A549 (cell line): Measurements from ENCODE around the gene TMEM87B. TPM values are rescaled to one million over a fixed set of nuclear protein-coding genes. Genes with fewer than 3 reads are reported as not detected.

Source experiments
- ATAC-seq, 2 experiments: fragments of 200-7000 bp in 1 of 2; fragments of >200 bp in 1 of 2; cut with Nextera tagmentation in 1 of 2; cut with Tn5 transposase in 1 of 2; 3 replicates each; pipeline versions ENCODE4 v1.8.0 to v1.9.1; 2018 to 2020; ENCODE audit warnings: mild to moderate bottlenecking in 1 of 2, moderate library complexity in 1 of 2
- CTCF ChIA-PET: fragments of 300-600 bp; sonication (Branson Sonifier 250); formaldehyde crosslinking; extraction: SDS; loops from one replicate; lab custom pipeline; 2021; ENCODE audit warnings: antibody characterized with exemption, inconsistent platforms; lab: Yijun Ruan, JAX
- POLR2A ChIA-PET: fragments of 350-600 bp; formaldehyde crosslinking; extraction: SDS; loops from one replicate; lab custom pipeline; 2021; ENCODE audit warnings: antibody characterized with exemption, inconsistent platforms; lab: Yijun Ruan, JAX
- DNase-seq, 2 experiments: peaks; one replicate each; pipeline versions ENCODE4 v3.0.0 to v3.0.0-alpha.2; 2011 to 2016; ENCODE audit warnings: low read depth in 1 of 2, low spot score in 1 of 2
- FAIRE-seq: peaks from 2 replicates; lab custom pipeline; 2011; peaks lifted over from hg19 to GRCh38; lab: Jason Lieb, UNC
- H3K27ac ChIP-seq, 2 experiments: fragments of >200 bp; sonication (Bioruptor Twin); formaldehyde crosslinking; 3 replicates each; pipeline ENCODE4 v1.5.1; 2016 to 2017
- H3K4me1 ChIP-seq: fragments of >200 bp; sonication (Bioruptor Twin); formaldehyde crosslinking; 3 replicates; pipeline ENCODE4 v1.6.1; 2016
- H3K4me2 ChIP-seq: fragments of >200 bp; sonication (Bioruptor Twin); formaldehyde crosslinking; 3 replicates; pipeline ENCODE4 v1.6.1; 2016
- H3K4me3 ChIP-seq: fragments of >200 bp; sonication (Bioruptor Twin); formaldehyde crosslinking; 3 replicates; pipeline ENCODE4 v1.5.1; 2016
- H3K9me3 ChIP-seq: fragments of >200 bp; sonication (Bioruptor Twin); formaldehyde crosslinking; 3 replicates; pipeline ENCODE4 v1.6.1; 2016
- ATOH8 ChIP-seq: fragments of 250-450 bp; sonication (Bioruptor Pico); IDR thresholded peaks from 2 replicates; pipeline ENCODE4 v1.5.0; 2020; ENCODE audit warnings: low read depth, mild to moderate bottlenecking, moderate library complexity
- BHLHE40 ChIP-seq: IDR thresholded peaks from 2 replicates; pipeline ENCODE4 v1.6.1; 2012; ENCODE audit warnings: low read depth, low read length, inconsistent platforms
- CBX2 ChIP-seq: fragments of 200-600 bp; sonication (generic); IDR thresholded peaks from 2 replicates; pipeline ENCODE4 v1.6.1; 2016; ENCODE audit warnings: low read depth, mild to moderate bottlenecking, borderline replicate concordance
- CBX8 ChIP-seq: fragments of 200-600 bp; sonication (generic); IDR thresholded peaks from 2 replicates; pipeline ENCODE4 v1.6.1; 2016
- E2F6 ChIP-seq: IDR thresholded peaks from 2 replicates; pipeline ENCODE4 v1.6.1; 2012; ENCODE audit warnings: low read depth, borderline replicate concordance
- EP300 ChIP-seq, 2 experiments: fragments of >200 bp; sonication (Bioruptor Twin); formaldehyde crosslinking; IDR thresholded peaks; 2 replicates in 1 of 2; 3 replicates in 1 of 2; pipeline ENCODE4 v1.6.1; 2016 to 2017
- HOXA7 ChIP-seq: fragments of 250-450 bp; sonication (Bioruptor Pico); IDR thresholded peaks from 2 replicates; pipeline ENCODE4 v1.5.0; 2020; ENCODE audit warnings: mild to moderate bottlenecking, moderate library complexity
- HOXB13 ChIP-seq: fragments of 250-450 bp; sonication (Bioruptor Pico); IDR thresholded peaks from 2 replicates; pipeline ENCODE4 v1.5.0; 2020; ENCODE audit warnings: low read depth, mild to moderate bottlenecking, moderate library complexity
- JUN ChIP-seq, 2 experiments: fragments of >200 bp; sonication (Bioruptor Twin); formaldehyde crosslinking; IDR thresholded peaks; 2 replicates in 1 of 2; 3 replicates in 1 of 2; pipeline ENCODE4 v1.6.1; 2016 to 2017
- MAX ChIP-seq: IDR thresholded peaks from 2 replicates; pipeline ENCODE4 v1.6.1; 2012
- MYC ChIP-seq: IDR thresholded peaks from 2 replicates; pipeline ENCODE4 v1.6.1; 2012; ENCODE audit warnings: mild to moderate bottlenecking, inconsistent platforms, low read length, improper control_type of control experiment, borderline replicate concordance
- NFE2L2 ChIP-seq: fragments of 150-350 bp; conservative IDR thresholded peaks from 2 replicates; pipeline ENCODE4 v1.6.1; 2014; ENCODE audit warnings: low read length
- POLR2A ChIP-seq: IDR thresholded peaks from 2 replicates; pipeline ENCODE4 v1.6.1; 2012; ENCODE audit warnings: mild to moderate bottlenecking, low read length
- RAD21 ChIP-seq, 2 experiments: fragments of >200 bp in 1 of 2; sonication (Bioruptor Twin) in 1 of 2; formaldehyde crosslinking in 1 of 2; IDR thresholded peaks in 1 of 2; conservative IDR thresholded peaks in 1 of 2; 2 replicates in 1 of 2; 3 replicates in 1 of 2; pipeline ENCODE4 v1.6.1; 2012 to 2018; ENCODE audit warnings: inconsistent platforms in 1 of 2
- RARB ChIP-seq: fragments of 250-450 bp; sonication (Bioruptor Pico); IDR thresholded peaks from 2 replicates; pipeline ENCODE4 v1.8.0; 2021; ENCODE audit warnings: mild to moderate bottlenecking, moderate library complexity
- RCOR1 ChIP-seq: fragments of 150-350 bp; IDR thresholded peaks from 2 replicates; pipeline ENCODE4 v1.6.1; 2014; ENCODE audit warnings: antibody characterized with exemption, low read length, low read depth
- TFCP2L1 ChIP-seq: fragments of 250-450 bp; sonication (Bioruptor Pico); IDR thresholded peaks from 2 replicates; pipeline ENCODE4 v1.5.0; 2021; ENCODE audit warnings: mild to moderate bottlenecking
- TP53 ChIP-seq: fragments of 250-450 bp; sonication (Bioruptor Pico); IDR thresholded peaks from 2 replicates; pipeline ENCODE4 v1.5.0; 2021; ENCODE audit warnings: mild to moderate bottlenecking, moderate library complexity
- ZNF302 ChIP-seq: fragments of 250-450 bp; sonication (Bioruptor Pico); IDR thresholded peaks from 2 replicates; pipeline ENCODE4 v1.9.0; 2021; ENCODE audit warnings: inconsistent platforms, mild to moderate bottlenecking, moderate library complexity
- WGBS: methylation state at CpG from one replicate; pipeline ENCODE4 v1.1.6; 2017; ENCODE audit errors: missing lambda C conversion rate; 5-methylcytosine and 5-hydroxymethylcytosine counted together
- polyA plus RNA-seq, 4 experiments: library from polyadenylated mRNA; depleted of rRNA in 3 of 4; stranded (reverse); fragments of >200 nt; fragmentation: RNase III in 1 of 4; extraction: RNeasy Plus Mini Kit Qiagen cat#74134 plus additional on column Dnase treatment in 1 of 4; gene quantifications; 2 replicates in 3 of 4; 3 replicates in 1 of 4; pipeline ENCODE4 v1.2.3, GENCODE V29; 2011 to 2017
- TF ChIP-seq, protein P1 (sequence below): fragments of 200-600 bp; sonication (generic); IDR thresholded peaks from 2 replicates; pipeline ENCODE4 v1.6.1; 2016; ENCODE audit warnings: antibody characterized with exemption, mild to moderate bottlenecking, moderate library complexity
- TF ChIP-seq, protein P2 (sequence below): fragments of >200 bp; sonication (Bioruptor Twin); formaldehyde crosslinking; IDR thresholded peaks from 3 replicates; pipeline ENCODE4 v1.5.1; 2016

TMEM87B gene
- polyA plus RNA-seq, 2 of the 4 experiments (the other 2 are of a cell fraction): 12.3 to 27.0 TPM

GRCh38 chr2:112062894-112063293 is 7.8 kb downstream of the TMEM87B start:
- POLR2A ChIA-PET: no interaction called here
- no peak overlapping the region for H3K4me2 ChIP-seq
- WGBS: 96% methylated on average over 1 of the region's 1 CpG
- FAIRE-seq (no peak), ATAC-seq (no peak), DNase-seq (no peak)
- CTCF ChIA-PET: interaction anchor here (0.6 to 1.8 kb wide), 3 partner anchors 10 to 165 kb away, joined by 3 to 4 read pairs (median 3); no protein-coding TSS in a partner anchor
- H3K4me3 ChIP-seq: no peak overlapping the region
- 0 out of 3 replicates have a peak, but pooled peaks cover 3% of the 10 kb centered on the region for H3K4me1 ChIP-seq
- no peak for TF ChIP-seq RARB
- no peak for TF ChIP-seq MAX
- TF ChIP-seq TFCP2L1 (CRISPR knock-in tag): no peak
- no peak for TF ChIP-seq NFE2L2
- no peak overlapping the region for H3K27ac ChIP-seq
- no peaks in the 10 kb centered on the region for H3K9me3 ChIP-seq

- DNase-seq (no peak), ATAC-seq (no peak), FAIRE-seq (no peak)
- H3K4me1 ChIP-seq: 0 out of 3 replicates have a peak, but pooled peaks cover 3% of the 10 kb centered on the region
- H3K27ac ChIP-seq: no peak overlapping the region
- no peak for TF ChIP-seq BHLHE40
- TF ChIP-seq E2F6: no peak
- no peak for TF ChIP-seq ATOH8 (CRISPR knock-in tag)
- TF ChIP-seq, protein P1, sequence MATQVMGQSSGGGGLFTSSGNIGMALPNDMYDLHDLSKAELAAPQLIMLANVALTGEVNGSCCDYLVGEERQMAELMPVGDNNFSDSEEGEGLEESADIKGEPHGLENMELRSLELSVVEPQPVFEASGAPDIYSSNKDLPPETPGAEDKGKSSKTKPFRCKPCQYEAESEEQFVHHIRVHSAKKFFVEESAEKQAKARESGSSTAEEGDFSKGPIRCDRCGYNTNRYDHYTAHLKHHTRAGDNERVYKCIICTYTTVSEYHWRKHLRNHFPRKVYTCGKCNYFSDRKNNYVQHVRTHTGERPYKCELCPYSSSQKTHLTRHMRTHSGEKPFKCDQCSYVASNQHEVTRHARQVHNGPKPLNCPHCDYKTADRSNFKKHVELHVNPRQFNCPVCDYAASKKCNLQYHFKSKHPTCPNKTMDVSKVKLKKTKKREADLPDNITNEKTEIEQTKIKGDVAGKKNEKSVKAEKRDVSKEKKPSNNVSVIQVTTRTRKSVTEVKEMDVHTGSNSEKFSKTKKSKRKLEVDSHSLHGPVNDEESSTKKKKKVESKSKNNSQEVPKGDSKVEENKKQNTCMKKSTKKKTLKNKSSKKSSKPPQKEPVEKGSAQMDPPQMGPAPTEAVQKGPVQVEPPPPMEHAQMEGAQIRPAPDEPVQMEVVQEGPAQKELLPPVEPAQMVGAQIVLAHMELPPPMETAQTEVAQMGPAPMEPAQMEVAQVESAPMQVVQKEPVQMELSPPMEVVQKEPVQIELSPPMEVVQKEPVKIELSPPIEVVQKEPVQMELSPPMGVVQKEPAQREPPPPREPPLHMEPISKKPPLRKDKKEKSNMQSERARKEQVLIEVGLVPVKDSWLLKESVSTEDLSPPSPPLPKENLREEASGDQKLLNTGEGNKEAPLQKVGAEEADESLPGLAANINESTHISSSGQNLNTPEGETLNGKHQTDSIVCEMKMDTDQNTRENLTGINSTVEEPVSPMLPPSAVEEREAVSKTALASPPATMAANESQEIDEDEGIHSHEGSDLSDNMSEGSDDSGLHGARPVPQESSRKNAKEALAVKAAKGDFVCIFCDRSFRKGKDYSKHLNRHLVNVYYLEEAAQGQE: no peak
- no peak for TF ChIP-seq RCOR1
- no peak for TF ChIP-seq EP300 (IDR thresholded peaks at IDR 0.05)
- no peak for TF ChIP-seq HOXB13 (CRISPR knock-in tag)
- no peak overlapping the region for H3K4me3 ChIP-seq
- no peak overlapping the region for H3K4me2 ChIP-seq
- CTCF ChIA-PET: no interaction called here
- POLR2A ChIA-PET: no interaction called here
- WGBS: 72% methylated on average over 5 of the region's 5 CpGs
- H3K9me3 ChIP-seq: no peaks in the 10 kb centered on the region
Measured at GRCh38 chr2:112065486-112065885, 10.4 kb downstream of the TMEM87B start.

- ATAC-seq: no peak
- WGBS: 17% methylated on average over 1 of the region's 1 CpG
- H3K4me2 ChIP-seq: no peak overlapping the region
Measured at GRCh38 chr2:112065966-112066365, 10.9 kb downstream of the TMEM87B start.

More at GRCh38 chr2:112065966-112066365, 10.9 kb downstream of the TMEM87B start:
- FAIRE-seq (no peak), DNase-seq (no peak)
- CTCF ChIA-PET: no interaction called here
- Histone ChIP-seq H3K4me3 (no peak overlapping the region), H3K4me1 (0 out of 3 replicates have a peak, but pooled peaks cover 3% of the 10 kb centered on the region), H3K27ac (no peak overlapping the region), H3K9me3 (no peaks in the 10 kb centered on the region)
- TF ChIP-seq ZNF302 (CRISPR knock-in tag) (no peak), CBX8 (no peak), EP300 (IDR thresholded peaks at IDR 0.05) (no peak), MYC (no peak), POLR2A (no peak), HOXA7 (CRISPR knock-in tag) (no peak), JUN (IDR thresholded peaks at IDR 0.05) (no peak), CBX2 (no peak), TP53 (CRISPR knock-in tag) (no peak), RAD21 (conservative IDR thresholded peaks at IDR 0.05 in 1 of 2, IDR thresholded peaks at IDR 0.05 in 1 of 2) (no peak)
- TF ChIP-seq, protein P2, sequence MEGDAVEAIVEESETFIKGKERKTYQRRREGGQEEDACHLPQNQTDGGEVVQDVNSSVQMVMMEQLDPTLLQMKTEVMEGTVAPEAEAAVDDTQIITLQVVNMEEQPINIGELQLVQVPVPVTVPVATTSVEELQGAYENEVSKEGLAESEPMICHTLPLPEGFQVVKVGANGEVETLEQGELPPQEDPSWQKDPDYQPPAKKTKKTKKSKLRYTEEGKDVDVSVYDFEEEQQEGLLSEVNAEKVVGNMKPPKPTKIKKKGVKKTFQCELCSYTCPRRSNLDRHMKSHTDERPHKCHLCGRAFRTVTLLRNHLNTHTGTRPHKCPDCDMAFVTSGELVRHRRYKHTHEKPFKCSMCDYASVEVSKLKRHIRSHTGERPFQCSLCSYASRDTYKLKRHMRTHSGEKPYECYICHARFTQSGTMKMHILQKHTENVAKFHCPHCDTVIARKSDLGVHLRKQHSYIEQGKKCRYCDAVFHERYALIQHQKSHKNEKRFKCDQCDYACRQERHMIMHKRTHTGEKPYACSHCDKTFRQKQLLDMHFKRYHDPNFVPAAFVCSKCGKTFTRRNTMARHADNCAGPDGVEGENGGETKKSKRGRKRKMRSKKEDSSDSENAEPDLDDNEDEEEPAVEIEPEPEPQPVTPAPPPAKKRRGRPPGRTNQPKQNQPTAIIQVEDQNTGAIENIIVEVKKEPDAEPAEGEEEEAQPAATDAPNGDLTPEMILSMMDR: no peak
- POLR2A ChIA-PET: no interaction called here
